GM18511 (cell line): ENCODE results near the gene ARHGAP8.
"Not testable (repeated sequence)": the region's sequence is repeated elsewhere in the genome, so short reads cannot be mapped to it uniquely, and the experiment has no call there.

Experiments
- ATAC-seq: cut with Tn5 transposase; IDR thresholded peaks from one replicate; pipeline ENCODE4 v1.9.1; 2021; ENCODE audit warnings: mild to moderate bottlenecking, moderate library complexity; ENCODE audit not compliant: unreplicated experiment

ARHGAP8 gene

DNA sequence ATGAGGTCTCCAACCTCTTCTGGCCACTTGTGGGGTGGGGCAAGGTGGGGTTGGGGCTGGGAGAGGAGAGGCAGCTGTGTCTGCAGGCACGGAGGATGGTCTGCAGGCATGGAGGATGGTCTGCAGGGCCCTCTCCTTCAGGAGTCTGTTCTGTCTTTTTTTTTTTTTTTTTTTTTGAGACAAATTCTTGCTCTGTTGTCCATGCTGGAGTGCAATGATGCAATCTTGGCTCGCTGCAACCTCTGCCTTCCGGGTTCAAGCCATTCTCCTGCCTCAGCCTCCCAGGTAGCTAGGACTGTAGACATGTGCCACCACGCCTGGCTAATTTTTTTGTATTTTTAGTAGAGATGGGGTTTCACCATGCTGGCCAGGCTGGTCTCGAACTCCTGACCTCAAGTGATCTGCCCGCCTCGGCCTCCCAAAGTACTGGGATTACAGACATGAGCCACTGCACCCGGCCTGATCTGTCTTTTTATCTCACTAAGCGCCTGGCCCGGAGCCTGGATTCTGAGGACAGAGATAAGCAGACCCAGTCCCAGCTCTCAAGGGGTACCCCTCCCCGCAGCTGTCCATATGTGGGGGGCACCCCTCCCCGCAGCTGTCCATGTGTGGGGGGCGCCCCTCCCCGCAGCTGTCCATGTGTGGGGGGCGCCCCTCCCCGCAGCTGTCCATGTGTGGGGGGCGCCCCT is 47.7 kb downstream of the ARHGAP8 start:
- not testable (repeated sequence) for ATAC-seq

DNA sequence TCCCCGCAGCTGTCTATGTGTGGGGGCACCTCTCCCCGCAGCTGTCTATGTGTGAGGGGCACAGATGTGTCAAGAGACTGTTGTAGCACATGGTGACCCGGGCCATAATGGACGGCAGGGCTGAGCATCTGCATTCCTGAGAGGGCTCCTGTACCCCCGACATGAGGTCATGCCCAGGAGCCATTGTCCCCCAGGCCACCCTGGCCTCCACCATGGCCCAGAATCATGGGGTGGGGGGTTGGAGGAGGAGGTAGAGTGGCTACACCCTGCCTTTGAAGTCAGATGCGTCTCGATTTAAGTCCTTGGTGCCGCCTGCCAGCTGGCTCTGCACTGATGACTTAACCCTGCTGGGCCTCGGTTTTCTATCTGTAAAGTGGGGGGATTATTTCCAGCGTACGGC is 49.1 kb downstream of the ARHGAP8 start:
- no peak for ATAC-seq

DNA sequence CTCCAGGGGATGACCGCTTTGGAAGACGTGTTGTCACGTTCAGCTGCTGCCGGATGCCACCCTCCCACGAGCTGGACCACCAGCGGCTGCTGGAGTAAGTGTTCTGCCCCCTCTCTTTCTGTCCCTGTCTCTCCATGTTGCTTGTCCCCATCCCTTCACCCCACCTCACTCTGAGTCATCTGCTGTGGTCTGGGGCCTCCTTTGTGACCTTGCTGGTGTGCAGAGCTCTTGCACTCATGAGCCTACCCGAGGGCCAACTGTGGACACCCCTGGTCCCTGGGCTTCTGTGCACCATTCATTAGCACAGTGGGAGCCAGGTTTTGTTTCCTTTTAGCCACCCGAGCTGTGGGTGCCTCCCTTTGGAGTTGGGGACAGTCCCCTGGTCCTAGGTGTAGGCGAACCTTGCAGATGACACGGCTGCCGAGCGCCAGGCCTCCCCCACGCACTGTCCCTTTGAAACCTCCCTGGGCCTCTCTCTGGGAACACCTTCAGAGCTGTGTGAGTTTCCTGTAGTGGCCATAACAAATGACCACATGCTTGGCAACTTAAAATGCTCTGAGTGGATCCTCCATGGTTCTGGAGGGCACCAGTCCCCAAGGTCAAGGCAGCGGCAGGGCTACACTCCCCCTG is 49.8 kb downstream of the ARHGAP8 start:
- no peak for ATAC-seq

DNA sequence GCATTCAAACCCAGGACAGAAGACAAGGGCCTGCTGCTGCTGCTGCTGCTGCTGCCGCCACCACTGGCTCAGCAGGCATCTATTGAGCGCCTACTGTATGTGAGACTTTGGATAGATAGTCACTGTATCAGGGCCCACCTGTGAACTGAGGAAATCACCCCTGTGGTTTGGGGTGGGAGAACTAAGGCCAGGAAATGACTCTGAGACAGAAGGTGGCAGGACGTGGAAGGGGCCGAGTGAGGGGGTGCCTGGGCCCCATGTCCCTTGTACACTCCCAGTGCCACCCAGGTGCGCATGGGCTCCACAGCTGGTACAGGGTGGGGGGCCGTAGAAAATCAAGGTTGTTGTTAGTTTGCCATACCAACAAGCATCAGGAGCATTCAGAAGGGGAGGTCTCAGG is 50.6 kb downstream of the ARHGAP8 start:
- no peak for ATAC-seq

DNA sequence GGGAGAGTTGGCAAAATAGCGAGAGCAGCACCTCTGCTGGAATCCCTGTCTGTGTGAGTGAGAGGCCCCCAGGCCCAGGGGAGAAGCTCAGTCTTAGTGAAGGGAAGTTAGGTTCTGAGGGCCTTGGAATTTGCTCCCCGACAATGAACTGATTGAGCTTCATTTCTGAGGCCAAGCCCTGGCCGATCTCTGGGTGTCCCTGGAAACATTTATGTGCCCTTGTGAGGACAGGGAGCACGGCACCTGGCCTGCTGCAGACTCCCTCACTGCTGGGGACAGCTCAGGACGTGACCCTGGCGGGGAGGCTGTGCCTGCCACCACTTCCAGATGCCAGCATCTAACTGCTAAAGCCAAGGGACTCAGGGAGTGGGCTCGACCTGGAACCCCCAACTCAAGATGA is 52.0 kb downstream of the ARHGAP8 start:
- ATAC-seq, result no peak

DNA sequence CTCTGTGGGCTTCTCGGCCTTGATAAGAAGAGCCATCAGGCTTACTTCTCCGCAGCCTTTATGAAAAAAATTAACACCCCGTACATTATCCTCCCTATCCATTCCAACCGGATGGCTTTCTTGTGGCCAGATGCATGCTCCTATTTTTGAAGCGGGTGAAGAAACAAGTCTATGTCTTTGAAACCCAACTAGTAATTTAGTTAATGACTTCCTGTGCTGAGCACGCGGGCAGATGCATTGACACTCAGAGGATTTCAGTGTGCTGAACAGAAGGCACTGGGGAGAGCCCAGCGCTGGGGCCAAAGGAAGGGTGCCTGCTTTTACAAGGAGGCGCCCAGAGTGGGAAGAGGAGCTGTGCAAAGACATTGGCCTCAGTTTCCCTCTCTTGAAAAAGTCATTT is 53.3 kb downstream of the ARHGAP8 start:
- ATAC-seq, result no peak

DNA sequence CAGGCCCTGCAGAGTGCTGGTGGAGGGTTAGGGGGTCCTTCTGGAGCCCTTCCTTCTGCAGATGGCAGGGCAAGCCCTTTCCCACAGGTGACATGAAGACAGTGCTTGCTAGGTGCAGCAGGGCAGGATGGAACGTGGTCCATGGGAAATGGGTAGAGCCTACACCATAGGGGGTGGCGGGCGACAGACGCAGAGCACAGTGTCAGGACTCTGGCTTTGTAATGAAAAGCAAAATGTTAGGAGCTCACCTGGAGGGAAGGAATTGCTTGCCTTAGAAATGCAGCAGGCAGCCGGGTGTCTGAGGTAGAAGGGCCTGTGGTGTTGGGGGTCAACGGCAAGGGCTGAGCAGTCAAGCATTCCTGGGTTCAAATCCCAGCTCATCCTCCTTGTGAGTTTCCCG is 54.9 kb downstream of the ARHGAP8 start:
- ATAC-seq, result no peak

DNA sequence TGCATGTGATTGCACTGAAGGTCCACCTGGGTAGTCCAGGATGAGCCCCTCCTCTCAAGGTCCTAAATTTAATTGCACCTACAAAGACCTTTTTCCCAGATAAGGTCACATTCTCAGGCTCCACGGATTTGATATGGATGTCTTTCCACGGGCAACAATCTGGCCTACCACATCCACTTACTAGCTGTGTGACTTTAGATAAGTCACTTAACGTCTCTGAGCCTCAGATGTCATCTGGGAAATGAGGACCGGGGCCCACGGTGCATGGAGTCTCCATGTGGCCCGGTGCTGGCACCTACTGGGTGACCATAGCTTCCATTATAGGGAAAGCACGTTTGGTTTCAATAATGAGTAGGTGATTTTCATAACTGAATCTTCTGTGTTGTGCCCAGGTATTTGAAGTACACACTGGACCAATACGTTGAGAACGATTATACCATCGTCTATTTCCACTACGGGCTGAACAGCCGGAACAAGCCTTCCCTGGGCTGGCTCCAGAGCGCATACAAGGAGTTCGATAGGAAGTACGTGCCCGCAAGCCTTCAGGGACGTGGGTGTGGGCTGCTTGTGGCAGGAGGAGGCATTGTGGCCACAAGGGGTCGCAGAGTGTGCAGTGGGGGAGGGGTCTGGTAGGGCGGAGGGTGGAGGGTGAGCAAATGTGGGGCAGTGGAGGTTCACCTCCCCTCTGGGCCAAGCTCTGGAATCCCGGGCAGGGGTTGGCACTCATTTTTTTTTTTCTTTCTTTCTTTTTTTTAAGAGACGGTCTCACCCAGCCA is 55.7 kb downstream of the ARHGAP8 start:
- ATAC-seq, result no peak

DNA sequence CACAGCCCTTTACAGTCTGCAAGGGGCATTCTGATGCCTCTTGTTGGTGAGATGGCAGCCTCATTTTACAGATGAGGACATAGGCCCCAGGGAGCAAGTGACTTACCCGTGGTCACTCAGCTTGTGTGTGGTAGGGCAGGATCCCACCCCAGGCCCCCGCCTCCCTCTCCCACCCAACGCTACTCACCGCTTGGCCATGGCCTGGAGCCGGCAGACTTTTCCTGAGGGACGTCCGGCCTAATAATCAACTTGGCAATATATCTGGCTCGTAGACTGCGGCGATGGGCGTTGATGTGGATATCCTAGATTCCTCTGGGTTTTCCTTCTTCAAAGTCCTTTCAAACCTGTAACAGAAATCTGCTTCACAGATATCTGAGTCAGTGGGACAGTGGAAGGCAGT is 57.1 kb downstream of the ARHGAP8 start:
- ATAC-seq, result no peak

DNA sequence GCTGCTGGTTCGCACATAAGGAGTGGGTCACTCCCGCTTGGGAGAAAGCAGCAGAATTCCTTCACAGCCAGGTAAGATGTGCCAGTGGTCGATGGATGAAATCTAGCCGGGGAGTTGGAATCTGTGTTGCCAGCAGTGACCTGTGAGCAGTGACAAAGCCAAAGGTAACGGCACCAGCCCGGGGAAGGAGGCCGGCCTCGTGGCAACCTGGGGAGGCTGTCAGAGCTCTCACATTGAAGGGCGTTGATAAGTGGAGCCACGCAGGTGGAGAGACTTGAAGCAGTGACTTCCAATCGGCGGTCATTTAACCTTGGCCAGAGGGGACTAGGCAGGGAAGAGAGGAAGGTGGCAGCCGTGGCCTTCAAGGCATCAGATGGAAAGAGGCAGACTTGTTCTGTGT is 58.8 kb downstream of the ARHGAP8 start:
- ATAC-seq, result no peak

DNA sequence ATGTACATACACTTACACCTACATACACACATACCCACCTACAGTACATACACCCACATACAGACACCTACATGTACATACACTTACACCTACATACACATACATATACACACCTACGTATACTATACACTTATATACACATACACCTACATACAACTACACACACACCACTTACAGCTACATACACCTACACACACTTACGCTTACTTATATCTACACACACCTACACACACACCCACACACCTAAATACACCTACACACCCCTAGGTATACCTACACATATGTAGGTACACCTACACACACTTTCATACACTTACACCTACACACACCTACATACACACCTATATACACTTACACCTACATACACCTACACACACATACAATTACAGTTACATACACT is 61.0 kb downstream of the ARHGAP8 start:
- ATAC-seq, result no peak

DNA sequence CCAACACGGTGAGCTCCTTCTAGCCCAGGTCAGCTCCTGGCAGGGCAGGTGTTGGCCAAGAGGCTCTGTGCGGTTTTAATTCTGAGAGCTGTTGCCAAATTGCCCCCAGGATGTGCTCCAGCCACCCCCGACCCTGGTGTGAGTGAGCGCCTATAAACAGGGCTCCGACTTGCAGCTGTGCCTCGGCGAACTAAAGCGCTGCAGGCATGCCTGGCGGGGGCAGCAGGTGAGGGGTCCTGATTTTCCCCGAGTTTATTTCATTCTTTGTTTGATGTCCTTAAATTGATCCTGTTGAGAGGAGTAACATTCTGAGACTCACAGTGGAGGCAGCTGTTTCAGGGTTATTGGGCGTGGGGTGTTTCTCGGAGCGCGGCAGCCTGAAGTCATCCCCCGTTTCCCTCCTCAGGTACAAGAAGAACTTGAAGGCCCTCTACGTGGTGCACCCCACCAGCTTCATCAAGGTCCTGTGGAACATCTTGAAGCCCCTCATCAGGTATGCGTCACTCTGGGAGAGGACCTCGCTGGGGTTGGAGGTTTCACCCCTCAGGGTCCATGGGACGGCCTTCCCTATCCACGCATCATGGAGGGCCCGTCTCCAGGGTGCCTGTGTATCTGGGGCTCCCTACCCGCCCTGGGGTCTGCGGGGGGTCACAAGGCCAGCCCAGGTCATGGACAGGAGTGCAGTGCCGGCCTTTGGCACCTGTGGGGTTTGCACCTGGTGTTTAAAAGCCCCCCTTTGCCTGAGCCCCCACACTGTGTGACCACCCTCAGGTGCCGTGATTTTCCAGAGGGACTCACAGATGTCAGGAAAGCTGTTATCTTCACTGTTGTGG is 62.1 kb downstream of the ARHGAP8 start:
- no peak for ATAC-seq

DNA sequence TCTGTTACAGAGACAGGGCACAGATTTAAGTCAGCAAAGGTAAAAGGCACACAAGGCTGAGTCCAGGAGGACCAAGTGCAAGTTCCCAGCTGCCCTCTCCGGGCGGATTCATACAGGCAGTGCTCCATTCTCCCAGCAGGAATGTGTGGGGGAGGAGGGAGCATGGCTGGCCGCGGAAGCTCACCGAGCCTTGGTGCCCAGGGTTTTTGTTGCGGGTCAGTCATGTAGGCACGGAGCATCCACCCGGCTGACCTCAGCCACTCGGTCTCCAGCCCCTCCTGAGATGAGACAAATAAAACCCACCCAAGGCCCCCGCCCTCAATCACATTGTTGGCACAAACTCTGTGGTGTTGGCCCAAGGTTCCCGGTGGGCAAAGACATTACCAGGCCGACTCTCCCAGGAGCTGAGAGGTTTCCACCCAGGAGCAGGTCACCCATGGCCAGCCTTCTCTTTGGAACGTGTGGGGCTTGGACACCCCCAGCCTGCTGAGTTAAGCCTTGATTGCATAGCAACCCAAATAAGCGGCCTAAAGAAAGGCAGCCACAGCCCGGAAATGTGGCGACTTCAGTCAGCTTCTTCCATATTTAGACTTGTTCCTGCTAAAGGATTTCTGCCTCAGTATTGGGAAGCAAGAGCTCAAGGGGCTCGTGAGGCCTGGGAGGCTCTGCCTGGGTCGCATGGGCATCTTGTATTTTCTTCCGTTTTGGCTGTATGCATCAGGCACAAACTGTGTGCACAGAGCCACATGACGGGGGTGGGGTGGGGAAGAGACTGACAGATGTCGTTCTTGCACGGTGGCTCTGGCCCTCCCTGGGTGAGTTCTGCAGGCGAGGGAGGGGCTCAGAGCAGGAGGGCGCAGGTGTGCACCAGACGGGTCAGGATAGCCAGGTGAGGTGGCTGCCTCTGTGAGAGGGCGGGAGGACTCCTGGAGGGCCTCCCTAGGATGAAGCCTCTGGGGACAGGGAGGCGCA is 63.0 kb downstream of the ARHGAP8 start:
- ATAC-seq, result no peak

DNA sequence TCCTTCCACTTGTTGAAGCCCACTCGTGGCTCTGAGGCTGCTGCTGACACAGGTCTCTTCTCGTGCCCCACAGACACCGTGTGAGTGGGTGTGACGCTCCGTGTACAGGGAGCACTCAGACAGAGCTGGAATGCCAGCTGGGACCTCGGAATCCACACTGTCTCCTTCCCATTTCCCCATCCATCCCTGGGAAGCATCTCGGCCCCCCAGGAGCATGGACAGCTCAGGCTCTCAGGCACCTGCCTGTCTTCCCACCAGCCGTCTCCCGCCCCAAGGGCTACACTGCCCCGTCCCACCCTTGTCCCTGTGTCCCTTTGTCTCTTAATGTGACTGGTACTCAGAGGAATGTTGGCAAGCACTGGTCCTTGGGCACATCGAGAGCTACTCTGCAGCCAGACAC is 63.8 kb downstream of the ARHGAP8 start:
- no peak for ATAC-seq

DNA sequence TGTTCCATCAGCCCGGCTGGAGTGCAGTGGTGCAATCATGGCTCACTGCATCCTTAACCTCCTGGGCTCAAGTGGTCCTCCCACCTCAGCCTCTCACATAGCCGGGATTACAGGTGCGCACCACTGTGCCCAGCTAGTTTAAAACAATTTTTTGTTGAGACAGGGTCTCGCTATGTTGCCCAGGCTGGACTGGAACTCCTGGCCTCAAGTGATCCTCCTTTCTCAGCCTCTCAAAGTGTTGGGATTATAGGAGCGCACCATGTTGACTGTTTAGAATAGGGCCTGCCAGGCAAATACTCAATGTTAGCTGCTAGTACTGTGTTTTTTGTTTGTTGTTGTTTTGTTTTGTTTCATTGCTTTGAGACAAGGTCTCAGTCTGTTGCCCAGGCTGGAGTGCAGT is 66.4 kb downstream of the ARHGAP8 start:
- ATAC-seq, result no peak

DNA sequence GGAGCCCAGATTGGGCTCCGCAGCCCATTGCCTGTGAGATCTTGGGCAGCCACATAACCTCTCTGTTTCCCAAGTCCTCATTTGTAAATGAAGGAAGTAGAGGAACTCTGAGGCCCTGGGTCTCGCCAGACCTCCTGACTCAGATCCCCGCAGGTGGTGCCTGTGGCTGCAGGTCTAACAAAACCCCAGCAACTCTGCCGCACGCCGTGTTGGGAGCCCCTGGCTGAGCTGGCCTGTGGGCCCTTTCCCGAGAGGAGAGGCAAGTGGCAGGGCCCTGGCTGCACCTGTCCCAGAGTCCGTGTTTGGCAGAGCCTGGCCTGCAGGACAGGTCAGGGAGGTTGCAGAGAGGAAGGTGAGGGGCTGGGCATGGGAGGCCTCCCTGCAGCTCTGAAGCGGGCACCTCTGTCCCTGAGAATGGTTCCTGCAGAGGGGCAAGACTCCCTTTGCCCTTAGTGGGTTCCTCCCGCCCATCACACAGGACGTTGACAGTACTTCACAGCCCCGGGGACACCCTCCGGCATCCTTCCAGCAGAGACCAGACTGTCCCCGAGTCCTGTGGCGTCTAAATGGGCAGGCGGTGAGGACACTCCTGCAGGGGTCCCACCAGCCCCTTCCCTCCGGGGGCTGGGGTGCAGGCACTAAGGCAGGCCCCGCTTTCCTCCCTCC is 67.7 kb downstream of the ARHGAP8 start:
- ATAC-seq, result no peak

DNA sequence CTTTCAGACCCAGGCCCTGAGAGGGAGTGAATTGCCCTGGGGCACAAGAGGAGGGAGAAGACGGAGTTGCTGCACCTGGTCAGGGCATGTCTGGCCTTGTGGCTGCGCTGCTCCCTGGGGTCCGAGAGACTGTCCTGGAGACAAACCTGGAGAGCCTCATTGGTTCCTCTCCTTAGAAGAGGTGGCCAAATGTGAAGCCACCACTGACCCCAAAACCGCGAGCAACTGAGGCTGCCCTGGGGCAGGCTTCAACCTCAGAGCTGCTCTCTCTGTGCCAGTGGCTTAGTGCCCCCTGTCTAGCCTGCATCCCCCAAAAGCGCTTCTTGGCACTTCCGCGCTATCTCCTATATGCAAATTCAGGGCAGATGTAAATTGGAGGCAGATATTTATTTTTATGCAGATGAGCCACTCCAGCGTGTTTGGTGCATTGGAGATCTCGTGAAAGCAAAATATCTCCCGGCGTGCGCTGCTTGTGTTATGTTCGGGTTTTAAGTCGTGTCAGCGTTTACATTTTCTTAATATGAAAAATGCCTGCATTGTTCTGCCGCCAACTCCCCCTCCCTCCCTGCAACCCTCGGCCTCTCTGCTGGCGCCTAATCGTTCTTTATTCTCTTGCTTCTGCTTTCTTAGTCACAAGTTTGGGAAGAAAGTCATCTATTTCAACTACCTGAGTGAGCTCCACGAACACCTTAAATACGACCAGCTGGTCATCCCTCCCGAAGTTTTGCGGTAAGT is 69.5 kb downstream of the ARHGAP8 start:
- ATAC-seq, result no peak

DNA sequence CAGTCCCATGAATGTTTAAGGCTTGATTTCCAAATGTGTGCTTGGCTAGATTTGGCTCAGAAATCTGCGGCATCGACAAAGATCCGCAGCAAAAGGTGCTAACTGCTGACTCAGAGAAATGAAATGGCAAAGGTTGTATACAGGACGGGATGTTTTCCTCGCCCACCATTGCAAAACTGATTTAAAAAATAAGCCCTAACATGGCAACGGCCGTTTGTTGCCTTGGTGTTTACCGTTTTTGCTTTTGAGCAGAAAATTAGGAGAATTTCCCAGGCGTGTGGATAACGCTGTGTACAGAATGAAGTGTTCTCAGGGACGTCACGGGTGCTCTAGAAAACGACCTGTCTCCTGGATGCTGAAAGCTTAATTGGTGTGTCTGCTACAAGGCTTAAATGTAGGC is 70.2 kb downstream of the ARHGAP8 start:
- no peak for ATAC-seq

DNA sequence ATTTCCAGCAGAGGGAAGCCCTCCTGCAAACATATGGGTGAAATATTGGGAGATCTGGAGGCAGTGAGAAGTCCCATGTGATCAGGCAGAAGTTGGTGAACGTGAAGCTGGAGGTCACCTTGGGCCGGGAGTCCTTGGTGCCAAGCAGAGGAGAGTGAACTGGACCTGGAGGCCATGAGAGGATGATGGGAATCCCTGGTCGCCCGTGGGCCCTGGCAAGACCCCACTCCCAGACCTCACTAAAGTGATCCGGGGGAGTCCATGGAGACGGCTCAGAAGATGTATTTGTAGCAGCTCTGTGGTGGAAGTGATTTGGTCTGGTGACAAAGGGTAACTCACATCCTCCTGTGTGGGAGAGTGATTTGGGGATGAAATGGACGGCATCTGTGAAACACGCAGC is 71.0 kb downstream of the ARHGAP8 start:
- ATAC-seq, result no peak
